HG03175 (cell line): ENCODE data around the gene RLBP1.
"Not testable (repeated sequence)": the region's sequence is repeated elsewhere in the genome, so short reads cannot be mapped to it uniquely, and the experiment has no call there.

Experiments used
- ATAC-seq: cut with Tn5 transposase; IDR thresholded peaks from one replicate; pipeline ENCODE4 v1.9.1; 2021; ENCODE audit warnings: mild to moderate bottlenecking, moderate library complexity; ENCODE audit not compliant: unreplicated experiment

Gene RLBP1

DNA sequence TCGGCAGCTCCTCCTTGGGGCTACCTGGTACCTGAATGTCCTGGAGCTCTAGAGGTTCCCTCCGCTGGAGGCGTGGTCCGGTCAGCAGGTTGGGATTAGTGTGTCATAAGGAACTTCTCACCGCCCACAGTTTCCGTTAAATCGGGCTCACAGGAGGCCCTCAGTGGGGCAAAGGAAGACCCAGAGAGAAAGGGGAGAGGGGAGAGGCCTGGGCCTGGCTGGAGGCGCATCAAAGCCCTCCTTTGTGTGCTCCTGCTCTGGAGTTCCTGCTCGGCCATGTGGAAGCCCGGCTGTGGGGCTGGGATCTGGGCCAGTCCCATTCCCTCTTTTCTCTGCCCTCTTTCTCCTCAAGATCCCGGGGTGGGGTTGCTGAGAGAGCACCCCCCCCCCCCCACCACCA, at the start of gene RLBP1:
Gene RLBP1 (minus strand): TSS at position 37 of the 400 bp plus-strand sequence. CDS start 2,604 bp downstream, outside the sequence.
- no peak for ATAC-seq

DNA sequence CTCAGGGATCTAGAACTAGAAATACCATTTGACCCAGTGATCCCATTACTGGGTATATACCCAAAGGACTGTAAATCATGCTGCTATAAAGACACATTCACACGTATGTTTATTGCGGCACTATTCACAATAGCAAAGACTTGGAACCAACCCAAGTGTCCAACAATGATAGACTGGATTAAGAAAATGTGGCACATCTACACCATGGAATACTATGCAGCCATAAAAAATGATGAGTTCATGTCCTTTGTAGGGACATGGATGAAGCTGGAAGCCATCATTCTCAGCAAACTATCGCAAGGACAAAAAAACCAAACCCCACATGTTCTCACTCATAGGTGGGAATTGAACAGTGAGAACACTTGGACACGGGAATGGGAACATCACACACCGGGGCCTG, 28.8 kb upstream of the RLBP1 start:
- ATAC-seq, result not testable (repeated sequence)

GRCh38 chr15:89248584-89248983, 27.2 kb upstream of the RLBP1 start:
- no peak for ATAC-seq

DNA sequence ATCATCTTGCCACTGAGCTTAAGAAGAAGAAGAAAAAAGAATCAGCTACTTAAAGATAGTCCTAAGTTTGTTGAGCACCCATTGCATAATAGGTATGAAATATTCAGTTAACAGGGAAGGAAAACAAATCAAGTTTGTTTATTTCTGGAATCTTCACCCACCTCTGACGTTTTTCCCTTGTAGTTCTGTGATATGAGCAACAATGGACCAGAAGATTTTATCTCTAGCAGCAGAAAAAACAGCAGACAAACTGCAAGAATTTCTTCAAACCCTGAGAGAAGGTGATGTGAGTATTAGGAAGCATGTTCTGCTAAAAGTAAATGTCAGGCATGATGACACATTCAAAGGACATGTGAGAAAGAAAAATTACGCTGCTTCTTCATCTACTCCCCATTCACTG, 26.1 kb upstream of the RLBP1 start:
- ATAC-seq, result no peak

- ATAC-seq, result peak; percentile 15
Observed at GRCh38 chr15:89244574-89244903, 23.2 kb upstream of the RLBP1 start.

DNA sequence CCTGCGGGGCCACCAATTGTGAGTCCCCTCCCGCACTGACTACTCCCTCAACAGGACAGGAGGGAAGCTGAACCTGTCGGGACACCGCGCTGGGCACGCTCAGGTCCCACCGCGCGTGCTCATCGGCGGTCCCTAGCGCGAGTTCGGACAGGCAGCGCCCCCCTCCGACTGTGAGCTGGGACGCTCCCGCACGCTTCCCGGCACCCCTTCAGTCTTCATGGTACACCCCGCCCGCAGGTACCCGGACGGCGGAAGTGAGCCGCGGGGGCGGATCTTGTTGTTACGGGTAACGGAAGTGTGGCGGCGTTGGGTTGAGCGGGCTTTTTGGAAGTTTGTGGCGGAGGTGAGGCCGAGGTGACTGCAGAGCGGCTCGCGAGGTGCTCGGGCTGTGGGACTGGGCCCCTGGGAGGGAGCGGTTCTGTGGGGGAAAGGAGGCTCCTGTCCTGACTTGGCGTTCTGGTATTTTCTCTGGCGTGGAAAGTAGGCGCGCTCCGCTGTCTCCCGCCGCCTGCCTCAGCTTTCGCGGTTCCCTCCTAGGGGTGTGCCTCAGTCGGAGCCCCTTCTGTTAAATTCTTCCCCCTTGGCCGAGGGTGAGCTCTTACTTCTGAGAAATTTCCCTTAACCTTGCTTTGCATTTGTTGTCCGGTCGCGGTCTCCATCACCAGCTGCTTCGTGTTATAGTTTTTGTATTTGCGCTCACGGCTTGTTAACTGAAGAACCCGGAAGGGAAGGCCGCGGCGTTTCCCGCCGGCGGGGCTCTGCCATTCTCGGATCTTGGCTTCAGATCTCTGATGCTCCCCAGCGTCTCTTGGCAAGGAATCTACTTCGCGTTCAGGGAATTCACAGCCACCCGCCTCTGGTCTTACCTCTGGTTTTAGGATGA, 22.6 kb upstream of the RLBP1 start, which contains the start of gene FANCI:
Gene FANCI (plus strand): TSS at position 289 of the 883 bp plus-strand sequence. CDS start 3,669 bp downstream, outside the sequence.
- peak; percentile 96 for ATAC-seq

DNA sequence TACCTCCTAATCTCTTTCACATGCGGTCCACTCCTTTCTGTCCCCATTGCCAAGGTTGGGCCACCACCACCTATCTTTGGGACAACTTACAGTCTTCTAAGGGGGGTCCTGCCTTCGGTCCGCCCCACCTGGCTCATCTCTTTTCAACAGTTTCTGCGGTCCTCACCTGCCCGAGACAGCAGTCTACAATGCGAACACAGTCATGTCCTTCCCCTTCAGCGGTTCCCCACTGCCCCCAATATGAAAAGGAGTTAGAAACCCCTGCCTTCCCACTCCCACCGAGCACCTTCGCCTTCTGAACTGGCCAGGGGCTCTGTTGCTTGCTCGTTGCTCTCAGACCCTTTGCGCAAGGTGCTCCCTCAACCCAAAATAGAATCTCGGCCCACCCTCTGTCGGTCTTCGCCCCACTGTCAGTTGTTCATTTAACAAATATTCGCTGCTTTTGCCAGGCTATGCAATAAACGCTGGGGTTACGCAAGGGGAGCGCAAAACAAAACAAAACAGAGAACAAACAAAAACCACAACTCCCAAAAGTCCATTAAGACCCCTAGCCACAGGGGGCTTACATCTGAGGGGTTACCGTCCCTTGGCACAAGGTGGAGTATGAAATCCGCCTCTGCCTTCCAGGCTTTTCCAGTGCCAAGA, 21.8 kb upstream of the RLBP1 start:
- no peak for ATAC-seq

GRCh38 chr15:89239883-89240810, 18.8 kb upstream of the RLBP1 start:
- not testable (repeated sequence) for ATAC-seq

DNA sequence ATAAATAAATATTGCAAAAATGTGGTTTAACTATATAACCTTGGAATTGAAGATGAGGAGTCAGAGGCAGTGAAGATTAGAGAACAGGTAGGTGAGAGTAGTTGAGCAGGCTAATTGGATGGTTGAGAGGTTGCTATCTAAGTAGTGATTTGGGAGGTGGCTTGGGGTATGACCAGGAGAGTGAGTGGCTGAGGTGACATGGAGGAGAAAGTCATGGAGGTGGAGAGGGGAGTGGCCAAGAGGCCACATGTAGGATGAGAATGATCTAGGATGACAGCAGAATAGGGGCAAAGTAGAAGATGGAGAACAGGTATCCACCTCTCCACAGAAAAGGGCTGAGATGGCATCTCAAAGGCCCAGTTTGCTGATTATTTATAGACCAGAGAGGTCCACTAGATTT, 10.5 kb upstream of the RLBP1 start:
- ATAC-seq, result no peak

- no peak for ATAC-seq
Observed at GRCh38 chr15:89230277-89230676, 8.9 kb upstream of the RLBP1 start.

DNA sequence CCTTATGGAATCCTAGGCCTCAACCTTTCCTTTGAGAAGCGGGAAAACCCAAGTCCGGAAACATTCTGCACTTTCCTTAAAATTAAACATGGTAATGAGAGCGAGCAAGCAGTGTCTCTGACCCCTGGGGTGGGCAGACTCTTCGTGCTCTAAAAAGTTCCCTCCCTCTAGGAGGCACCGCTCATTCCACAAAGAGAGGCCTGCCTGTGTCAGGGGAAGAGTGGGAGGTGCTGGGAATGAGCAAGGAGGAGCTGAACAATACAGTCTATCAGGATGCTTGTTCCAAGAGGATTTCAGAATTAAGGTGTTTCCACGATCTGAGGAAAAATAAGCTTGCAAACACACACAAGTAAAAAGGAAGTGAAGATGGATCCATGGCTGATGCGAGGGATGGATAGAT, 6.0 kb upstream of the RLBP1 start:
- ATAC-seq, result no peak

DNA sequence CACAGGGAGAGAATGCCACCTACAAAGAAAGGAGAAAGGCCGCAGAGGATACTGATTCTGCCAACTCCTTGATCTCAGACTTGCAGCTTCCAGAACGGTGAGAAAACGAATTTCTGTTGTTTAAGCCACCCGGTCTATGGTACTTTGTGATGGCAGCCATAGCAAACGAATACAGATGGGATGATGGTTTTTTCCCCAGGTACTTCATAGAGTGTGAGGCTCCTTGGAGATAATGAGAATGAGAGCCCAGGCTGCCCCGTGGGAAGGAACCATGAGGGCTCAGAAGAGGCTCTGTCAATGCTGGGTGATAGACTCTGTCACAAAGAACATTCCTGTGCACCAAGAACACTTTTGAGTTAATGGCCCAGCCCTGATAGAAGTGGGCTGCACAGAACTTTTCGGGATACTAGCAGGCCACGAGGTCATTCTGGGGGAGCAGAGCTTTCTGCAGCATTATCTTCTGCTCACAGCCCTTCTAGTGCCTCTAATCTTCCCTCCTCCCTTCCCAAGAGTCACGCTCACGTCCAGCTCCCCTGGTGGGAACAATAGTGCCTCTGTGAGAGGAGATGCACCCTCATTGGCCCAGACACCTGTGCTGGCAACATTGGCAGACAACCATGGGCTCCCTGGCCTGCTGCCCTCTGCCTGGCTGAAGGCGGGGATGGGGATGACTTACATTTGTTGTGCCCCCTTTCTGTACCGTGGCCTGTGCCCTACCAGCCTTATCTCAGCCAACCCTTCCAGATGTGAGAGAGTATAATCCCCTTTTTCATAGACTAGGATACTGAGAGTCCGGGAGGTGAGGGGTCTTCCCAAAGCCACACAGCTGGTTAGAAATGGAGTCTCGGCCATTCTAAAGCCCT, 5.2 kb upstream of the RLBP1 start:
- ATAC-seq, result no peak

DNA sequence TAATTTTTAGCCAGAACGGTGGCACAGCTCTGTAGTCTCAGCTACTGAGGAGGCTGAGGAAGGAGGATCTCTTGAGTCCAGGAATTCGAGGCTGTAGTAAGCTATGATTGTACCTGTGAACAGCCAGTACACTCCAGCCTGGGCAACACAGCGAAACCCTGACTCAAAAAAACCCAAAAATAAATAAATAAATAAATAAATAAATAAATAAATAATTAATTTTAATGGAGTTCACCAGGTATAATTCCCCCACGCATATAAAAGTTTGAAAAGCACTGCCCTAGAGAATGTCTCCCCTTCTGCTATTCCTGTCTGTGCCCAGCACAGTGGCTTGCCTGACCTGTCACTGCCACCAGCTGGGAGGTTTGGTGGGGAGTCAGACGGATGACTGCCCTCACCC, 4.2 kb upstream of the RLBP1 start:
- ATAC-seq, result no peak

DNA sequence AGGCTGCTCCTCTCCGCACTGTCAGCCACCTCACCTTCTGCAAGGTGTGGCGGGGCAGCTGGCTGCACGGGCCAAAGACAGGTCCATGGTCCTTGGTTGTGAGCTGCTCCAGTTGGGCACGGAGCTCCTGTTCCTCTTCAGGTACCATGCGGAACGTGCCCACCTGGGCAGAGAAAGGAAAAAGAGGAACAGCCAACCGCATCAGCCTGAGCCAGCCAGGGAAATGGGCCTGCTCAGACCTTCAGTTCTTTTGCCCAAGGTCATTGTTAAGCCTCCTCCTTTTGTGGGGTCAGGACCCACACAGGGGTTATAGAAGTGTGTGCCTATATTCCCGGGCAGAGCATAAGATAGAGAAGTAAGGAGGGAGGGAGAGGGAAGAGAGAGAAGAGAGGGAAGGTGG, 2.8 kb downstream of the RLBP1 start:
- no peak for ATAC-seq

DNA sequence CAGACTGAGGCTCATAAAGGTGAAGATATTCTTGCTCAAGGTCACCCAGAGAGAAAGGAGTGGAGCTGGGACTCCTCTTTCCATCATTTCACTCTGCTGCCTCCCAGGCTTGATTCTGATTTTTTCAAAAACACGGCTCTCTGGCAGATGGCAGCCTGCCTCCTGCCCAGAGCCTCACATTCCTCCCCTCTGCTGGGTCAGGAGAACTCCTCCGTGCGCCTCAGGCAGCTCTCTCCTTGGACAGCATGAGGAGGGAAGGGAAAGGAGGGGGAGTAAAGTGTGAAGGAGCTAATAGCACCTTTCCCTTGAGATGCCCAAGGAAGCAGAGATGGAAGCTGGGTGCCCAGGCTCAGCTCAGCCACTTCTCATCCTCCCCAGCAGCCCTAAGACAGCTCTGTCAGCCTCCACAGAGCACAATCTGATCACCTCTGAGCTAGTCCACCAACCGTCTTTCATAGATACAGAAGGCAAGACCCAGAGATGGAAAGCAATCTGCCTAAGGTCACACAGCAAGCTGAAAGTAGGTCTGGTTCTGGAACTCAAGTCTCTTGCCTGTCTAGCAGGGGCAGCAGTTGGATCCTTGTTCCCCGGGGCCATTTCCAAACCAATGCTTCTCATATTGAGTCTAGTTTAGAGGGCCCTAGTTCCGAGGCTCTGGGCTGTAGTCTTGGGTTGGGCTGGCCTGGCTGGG, 3.5 kb downstream of the RLBP1 start:
- no peak for ATAC-seq

DNA sequence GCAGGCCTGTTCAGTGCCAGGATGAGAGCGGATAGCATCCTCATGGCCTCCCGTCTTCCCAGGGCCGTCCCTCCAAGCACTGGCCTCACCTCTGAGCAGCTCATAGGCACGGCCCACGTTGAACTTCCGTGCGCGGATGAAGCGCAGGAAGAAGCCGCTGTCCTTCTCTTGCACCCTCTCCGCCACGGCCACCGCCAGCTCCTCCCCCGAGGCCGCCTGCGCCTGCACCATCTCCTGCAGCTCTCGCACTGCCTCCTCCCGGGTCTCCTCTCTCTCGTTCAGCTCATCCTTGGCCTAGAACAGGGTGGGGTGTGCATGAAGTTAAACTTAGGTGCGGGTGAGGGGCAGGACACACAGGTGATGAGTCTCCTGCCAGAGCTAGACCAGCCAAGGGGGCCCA, 4.3 kb downstream of the RLBP1 start:
- no peak for ATAC-seq

DNA sequence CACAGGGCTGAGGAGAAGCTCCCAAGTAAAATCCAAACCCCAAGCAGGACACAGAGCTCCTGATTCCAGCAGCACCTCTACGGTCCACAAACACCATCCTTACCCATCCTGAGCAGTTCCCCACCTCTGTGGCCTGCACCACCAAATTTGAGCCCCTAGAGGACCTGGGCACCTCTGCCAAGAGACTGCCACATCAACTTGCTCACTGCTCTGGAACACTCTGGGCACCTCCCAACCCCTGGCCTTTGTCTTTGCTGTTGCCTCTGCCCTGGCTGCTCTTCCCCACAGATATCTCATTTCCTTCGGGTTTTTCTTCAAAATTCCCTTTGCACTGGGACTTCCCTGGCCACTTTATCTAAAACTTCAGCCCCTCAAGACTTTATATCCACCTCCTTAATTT, 5.8 kb downstream of the RLBP1 start:
- no peak for ATAC-seq

GRCh38 chr15:89211678-89212170, 9.7 kb downstream of the RLBP1 start:
- no peak for ATAC-seq

- no peak for ATAC-seq
Observed at GRCh38 chr15:89209057-89209456, 12.3 kb downstream of the RLBP1 start.

DNA sequence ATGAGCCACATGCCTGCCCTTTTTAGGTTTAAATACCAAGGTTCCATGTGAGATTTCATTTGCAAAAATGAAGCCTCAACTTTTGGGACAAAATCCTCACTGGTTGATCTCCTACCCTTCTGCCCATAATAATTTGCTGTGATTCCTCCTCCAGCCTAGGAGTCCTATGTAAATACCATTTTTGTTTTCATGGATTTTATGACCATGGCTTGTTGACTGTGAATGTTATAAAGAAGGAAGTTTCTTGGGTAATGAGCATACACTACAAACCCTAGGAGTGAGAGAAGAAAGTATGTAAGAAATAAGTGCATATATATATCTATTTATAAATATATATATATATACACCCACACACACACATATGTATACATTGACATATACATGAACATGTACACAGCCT, 13.1 kb downstream of the RLBP1 start:
- ATAC-seq, result no peak
